K562 (cell line): Measurements from ENCODE around the gene RAB4B.

ENCODE experiments used
- HMG20B ChIP-seq: fragments of 250-450 bp; sonication (Bioruptor Pico); IDR thresholded peaks from 2 replicates; pipeline ENCODE4 v1.5.0; 2021; ENCODE audit warnings: mild to moderate bottlenecking
- KLF1 ChIP-seq: fragments of 450-650 bp; IDR thresholded peaks from 2 replicates; pipeline ENCODE4 v1.6.1; 2016; ENCODE audit warnings: missing genetic modification characterization, missing compliant biosample characterization
- NCOR1 ChIP-seq: fragments of 450-650 bp; IDR thresholded peaks from 2 replicates; pipeline ENCODE4 v1.6.1; 2016; ENCODE audit warnings: mild to moderate bottlenecking, moderate library complexity
- THAP7 ChIP-seq: fragments of 250-450 bp; sonication (Bioruptor Pico); IDR thresholded peaks from 2 replicates; pipeline ENCODE4 v1.5.0; 2021
- ZNF146 ChIP-seq: IDR thresholded peaks from one replicate; pipeline ENCODE4 v1.6.1; 2018; ENCODE audit warnings: missing compliant biosample characterization; ENCODE audit not compliant: unreplicated experiment
- ZNF175 ChIP-seq: fragments of 200-800 bp; sonication (Bioruptor generic); IDR thresholded peaks from 2 replicates; pipeline ENCODE4 v1.6.1; 2016; ENCODE audit warnings: low read depth, mild to moderate bottlenecking, missing genetic modification characterization, missing compliant biosample characterization
- TF ChIP-seq, protein P1 (sequence below), 3 experiments: IDR thresholded peaks in 2 of 3; conservative IDR thresholded peaks in 1 of 3; 2 replicates each; pipeline ENCODE4 v1.5.1; 2011 to 2012; ENCODE audit warnings: low read length in 3 of 3, mild to moderate bottlenecking in 3 of 3, control low read depth in 2 of 3, improper control_type of control experiment in 1 of 3, inconsistent platforms in 1 of 3, low read depth in 1 of 3, mixed read lengths in 1 of 3, moderate library complexity in 1 of 3; ENCODE audit not compliant: insufficient read depth in 2 of 3

GRCh38 chr19:40805258-40805868 lies 27.3 kb downstream of the RAB4B start:
- TF ChIP-seq ZNF175 (CRISPR knock-in tag) (no peak), ZNF146 (CRISPR knock-in tag) (no peak), HMG20B (no peak), KLF1 (no peak), THAP7 (CRISPR knock-in tag) (no peak), NCOR1 (no peak)
- TF ChIP-seq, protein P1, sequence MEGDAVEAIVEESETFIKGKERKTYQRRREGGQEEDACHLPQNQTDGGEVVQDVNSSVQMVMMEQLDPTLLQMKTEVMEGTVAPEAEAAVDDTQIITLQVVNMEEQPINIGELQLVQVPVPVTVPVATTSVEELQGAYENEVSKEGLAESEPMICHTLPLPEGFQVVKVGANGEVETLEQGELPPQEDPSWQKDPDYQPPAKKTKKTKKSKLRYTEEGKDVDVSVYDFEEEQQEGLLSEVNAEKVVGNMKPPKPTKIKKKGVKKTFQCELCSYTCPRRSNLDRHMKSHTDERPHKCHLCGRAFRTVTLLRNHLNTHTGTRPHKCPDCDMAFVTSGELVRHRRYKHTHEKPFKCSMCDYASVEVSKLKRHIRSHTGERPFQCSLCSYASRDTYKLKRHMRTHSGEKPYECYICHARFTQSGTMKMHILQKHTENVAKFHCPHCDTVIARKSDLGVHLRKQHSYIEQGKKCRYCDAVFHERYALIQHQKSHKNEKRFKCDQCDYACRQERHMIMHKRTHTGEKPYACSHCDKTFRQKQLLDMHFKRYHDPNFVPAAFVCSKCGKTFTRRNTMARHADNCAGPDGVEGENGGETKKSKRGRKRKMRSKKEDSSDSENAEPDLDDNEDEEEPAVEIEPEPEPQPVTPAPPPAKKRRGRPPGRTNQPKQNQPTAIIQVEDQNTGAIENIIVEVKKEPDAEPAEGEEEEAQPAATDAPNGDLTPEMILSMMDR (IDR thresholded peaks at IDR 0.05 in 2 of 3, conservative IDR thresholded peaks at IDR 0.05 in 1 of 3; ENCODE audit: insufficient read depth in 2 of 3, low read depth in 1 of 3, low read length in 3 of 3): no peak
